RWPE2 (cell line): Measurements from ENCODE around the gene PLPP3.
A peak's percentile ranks its signal among the peaks of the same experiment; 100 is the strongest.

Experiments used
- ATAC-seq: fragments of 200-7000 bp; cut with Tn5 transposase; 3 replicates; pipeline ENCODE4 v1.9.1; 2021; ENCODE audit warnings: low read depth
- DNase-seq: peaks from one replicate; pipeline ENCODE4 v3.0.0-alpha.2; 2020; ENCODE audit warnings: low spot score
- H3K27ac ChIP-seq: fragments of 450-650 bp; 2 replicates; pipeline ENCODE4 v1.5.1; 2017; ENCODE audit warnings: mild to moderate bottlenecking; ENCODE audit not compliant: poor library complexity, severe bottlenecking
- H3K27me3 ChIP-seq: fragments of 250-450 bp; sonication (Bioruptor Pico); 2 replicates; pipeline ENCODE4 v1.5.1; 2021; ENCODE audit warnings: mild to moderate bottlenecking, moderate library complexity; ENCODE audit not compliant: insufficient read depth, poor library complexity, severe bottlenecking
- H3K36me3 ChIP-seq: fragments of 250-450 bp; sonication (Bioruptor Pico); 2 replicates; pipeline ENCODE4 v1.5.1; 2020; ENCODE audit warnings: low read depth, mild to moderate bottlenecking, moderate library complexity
- H3K4me1 ChIP-seq: fragments of 250-450 bp; sonication (Bioruptor Pico); 2 replicates; pipeline ENCODE4 v1.5.1; 2021; ENCODE audit warnings: mild to moderate bottlenecking, moderate library complexity; ENCODE audit not compliant: insufficient read depth, poor library complexity, severe bottlenecking
- H3K4me3 ChIP-seq: fragments of 250-450 bp; sonication (Bioruptor Pico); 2 replicates; pipeline ENCODE4 v1.5.1; 2021; ENCODE audit warnings: mild to moderate bottlenecking, moderate library complexity; ENCODE audit not compliant: severe bottlenecking
- H3K9me3 ChIP-seq: fragments of 250-450 bp; sonication (Bioruptor Pico); 2 replicates; pipeline ENCODE4 v1.5.1; 2021; ENCODE audit warnings: mild to moderate bottlenecking, moderate library complexity; ENCODE audit not compliant: severe bottlenecking
- TF ChIP-seq, protein P1 (sequence below): fragments of 450-650 bp; IDR thresholded peaks from one replicate; pipeline ENCODE4 v1.5.1; 2017; ENCODE audit warnings: mild to moderate bottlenecking, moderate library complexity; ENCODE audit not compliant: poor library complexity, severe bottlenecking

The PLPP3 gene

DNA sequence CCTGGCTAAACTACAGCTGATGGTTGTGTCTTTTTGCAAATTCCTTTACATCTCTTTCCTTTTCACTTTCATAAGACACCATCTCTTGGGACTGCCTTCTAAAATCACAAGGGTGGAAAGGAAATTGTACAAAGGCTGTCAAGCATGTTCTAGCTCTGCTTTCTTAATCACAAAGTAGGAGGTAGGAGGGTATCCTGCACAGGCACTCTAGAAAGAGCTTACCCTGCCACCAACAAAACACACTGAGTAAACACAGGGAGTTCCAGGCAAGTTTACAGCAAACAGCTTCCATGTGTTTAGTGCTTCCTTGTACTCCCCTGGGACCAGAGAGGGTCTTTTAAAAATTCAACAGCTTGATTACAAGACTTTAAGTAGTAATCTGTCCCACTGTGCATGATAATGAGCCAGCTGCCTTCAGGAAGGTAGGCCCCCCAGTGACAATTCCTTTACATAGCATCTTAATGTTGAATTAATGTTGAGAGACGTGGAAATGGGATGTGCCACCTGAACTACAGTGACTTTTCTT lies 2.4 kb downstream of the PLPP3 start:
- Histone ChIP-seq H3K27me3 (no peaks in the 10 kb centered on the region), H3K4me3 (no peak overlapping the region), H3K4me1 (peaks cover 9% of the 10 kb centered on the region), H3K36me3 (no peaks in the 10 kb centered on the region), H3K27ac (no peak overlapping the region), H3K9me3 (no peaks in the 10 kb centered on the region)
- no peak for DNase-seq
- ATAC-seq = no peak
- TF ChIP-seq, protein P1, sequence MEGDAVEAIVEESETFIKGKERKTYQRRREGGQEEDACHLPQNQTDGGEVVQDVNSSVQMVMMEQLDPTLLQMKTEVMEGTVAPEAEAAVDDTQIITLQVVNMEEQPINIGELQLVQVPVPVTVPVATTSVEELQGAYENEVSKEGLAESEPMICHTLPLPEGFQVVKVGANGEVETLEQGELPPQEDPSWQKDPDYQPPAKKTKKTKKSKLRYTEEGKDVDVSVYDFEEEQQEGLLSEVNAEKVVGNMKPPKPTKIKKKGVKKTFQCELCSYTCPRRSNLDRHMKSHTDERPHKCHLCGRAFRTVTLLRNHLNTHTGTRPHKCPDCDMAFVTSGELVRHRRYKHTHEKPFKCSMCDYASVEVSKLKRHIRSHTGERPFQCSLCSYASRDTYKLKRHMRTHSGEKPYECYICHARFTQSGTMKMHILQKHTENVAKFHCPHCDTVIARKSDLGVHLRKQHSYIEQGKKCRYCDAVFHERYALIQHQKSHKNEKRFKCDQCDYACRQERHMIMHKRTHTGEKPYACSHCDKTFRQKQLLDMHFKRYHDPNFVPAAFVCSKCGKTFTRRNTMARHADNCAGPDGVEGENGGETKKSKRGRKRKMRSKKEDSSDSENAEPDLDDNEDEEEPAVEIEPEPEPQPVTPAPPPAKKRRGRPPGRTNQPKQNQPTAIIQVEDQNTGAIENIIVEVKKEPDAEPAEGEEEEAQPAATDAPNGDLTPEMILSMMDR = peak; percentile 51

DNA sequence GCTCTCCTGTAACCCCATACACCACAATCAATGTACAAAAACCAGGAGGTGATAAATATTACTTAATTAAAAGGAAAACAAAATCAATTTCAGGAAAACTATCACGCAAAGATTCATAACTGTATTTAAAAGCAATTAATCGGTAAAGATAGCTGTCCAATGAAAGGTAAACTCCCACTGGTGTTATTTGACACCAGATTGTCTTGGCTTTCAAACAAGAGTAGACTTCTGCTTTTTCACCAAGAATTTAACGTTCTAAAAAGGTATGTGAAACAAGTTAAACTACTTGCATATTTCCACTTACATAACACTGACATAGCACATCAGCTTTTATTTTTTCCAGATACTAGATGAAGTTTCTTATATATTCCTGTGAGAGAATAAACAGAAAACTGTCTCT lies 3.5 kb downstream of the PLPP3 start:
- no peak for ATAC-seq
- Histone ChIP-seq H3K4me1 (peaks cover 9% of the 10 kb centered on the region), H3K4me3 (no peak overlapping the region), H3K27ac (no peak overlapping the region), H3K36me3 (no peaks in the 10 kb centered on the region), H3K9me3 (no peaks in the 10 kb centered on the region), H3K27me3 (no peaks in the 10 kb centered on the region)
- TF ChIP-seq, protein P1 = no peak
- no peak for DNase-seq

DNA sequence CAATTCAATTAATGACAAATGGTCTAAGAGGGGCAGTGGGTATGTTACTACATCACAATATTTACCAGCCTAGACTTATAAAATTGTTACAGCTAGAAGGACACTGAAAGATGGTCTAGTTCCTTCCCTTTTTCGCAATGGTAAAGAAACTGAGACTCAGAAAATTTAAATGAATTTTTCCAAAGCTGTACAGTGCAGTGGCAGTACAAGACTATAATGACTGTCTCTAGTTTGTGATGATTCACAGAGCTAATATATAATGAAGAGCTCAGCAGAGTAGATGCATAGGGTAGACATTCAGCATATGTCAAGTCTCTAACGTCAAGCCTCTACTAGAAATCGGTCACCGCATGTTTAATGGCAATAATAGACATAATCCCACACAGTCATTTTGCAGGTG lies 4.6 kb downstream of the PLPP3 start:
- H3K36me3 ChIP-seq = no peaks in the 10 kb centered on the region
- H3K9me3 ChIP-seq = no peaks in the 10 kb centered on the region
- H3K4me3 ChIP-seq = no peak overlapping the region
- ATAC-seq (no peak), DNase-seq (no peak)
- peaks cover 9% of the 10 kb centered on the region for H3K4me1 ChIP-seq
- no peak overlapping the region for H3K27ac ChIP-seq
- no peaks in the 10 kb centered on the region for H3K27me3 ChIP-seq
- TF ChIP-seq, protein P1 = no peak

DNA sequence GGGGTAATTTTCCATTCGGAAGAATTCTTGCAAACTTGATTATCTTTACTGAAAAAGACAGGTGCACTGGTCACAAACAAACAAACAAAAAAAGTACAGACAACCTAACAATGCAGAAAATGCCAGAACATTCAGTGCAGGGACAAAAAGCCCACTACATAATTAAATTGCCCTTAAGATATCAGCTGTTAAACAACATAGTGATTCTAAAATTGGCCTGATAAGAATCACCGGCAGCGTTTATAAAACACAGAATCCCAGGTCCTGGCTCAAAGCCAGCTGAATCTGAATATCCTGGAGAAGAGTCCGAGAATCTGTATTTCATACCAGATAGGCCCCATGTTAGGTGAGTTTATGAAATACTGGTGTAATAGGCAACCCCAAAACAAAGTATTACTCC lies 6.1 kb downstream of the PLPP3 start:
- no peak overlapping the region for H3K4me3 ChIP-seq
- DNase-seq (no peak), ATAC-seq (no peak)
- no peaks in the 10 kb centered on the region for H3K36me3 ChIP-seq
- TF ChIP-seq, protein P1 = no peak
- no peak overlapping the region for H3K27ac ChIP-seq
- no peaks in the 10 kb centered on the region for H3K9me3 ChIP-seq
- peaks cover 9% of the 10 kb centered on the region for H3K4me1 ChIP-seq
- H3K27me3 ChIP-seq = no peaks in the 10 kb centered on the region

DNA sequence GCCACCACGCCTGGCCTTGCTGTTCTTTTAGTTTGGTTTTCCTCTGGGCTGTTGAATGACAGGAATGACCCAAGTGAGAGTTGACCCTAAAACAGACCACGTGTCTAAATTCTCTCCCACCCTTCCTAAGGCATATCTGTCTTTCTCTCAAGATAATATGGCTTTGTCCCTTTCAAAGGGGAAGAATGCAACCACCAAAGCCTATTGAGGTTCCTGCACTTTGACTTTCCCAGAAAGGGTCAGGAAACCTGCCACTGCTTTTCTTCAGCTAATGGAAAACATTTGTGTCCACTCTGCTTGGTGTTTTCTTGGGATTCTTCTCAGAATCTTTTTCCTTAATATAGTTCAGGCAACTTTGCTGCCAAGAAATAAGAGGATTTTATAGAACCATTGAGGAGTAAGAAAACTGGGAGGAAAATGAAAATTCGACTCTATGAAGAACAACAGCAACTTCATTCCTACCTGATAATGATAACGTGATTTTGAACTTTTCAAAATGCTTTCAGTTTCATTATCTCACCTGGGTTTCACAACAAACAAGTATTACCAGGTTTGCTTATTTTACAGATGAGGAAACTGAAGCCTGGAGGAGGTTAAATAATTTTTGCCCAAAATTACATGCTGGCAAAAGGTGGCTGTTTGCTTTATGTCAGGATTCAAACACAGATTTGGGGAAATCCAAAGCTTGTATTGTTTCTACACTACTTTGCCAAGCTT lies 6.9 kb downstream of the PLPP3 start:
- H3K36me3 ChIP-seq = no peaks in the 10 kb centered on the region
- peaks cover 9% of the 10 kb centered on the region for H3K4me1 ChIP-seq
- ATAC-seq (no peak), DNase-seq (no peak)
- no peaks in the 10 kb centered on the region for H3K27me3 ChIP-seq
- TF ChIP-seq, protein P1 = no peak
- H3K4me3 ChIP-seq = no peak overlapping the region
- H3K9me3 ChIP-seq = no peaks in the 10 kb centered on the region
- H3K27ac ChIP-seq = no peak overlapping the region
